KMS-11 (cell line): ENCODE measurements around the gene SOWAHD.

Experiments used
- H2AFZ ChIP-seq: fragments of 200-600 bp; sonication (generic); 2 replicates; pipeline ENCODE4 v1.6.1; 2016; ENCODE audit warnings: antibody characterized with exemption, mixed run types, low read depth
- H3K27ac ChIP-seq: fragments of 200-600 bp; sonication (generic); 2 replicates; pipeline ENCODE4 v1.6.1; 2016; ENCODE audit warnings: mild to moderate bottlenecking, mixed run types
- H3K27me3 ChIP-seq: fragments of 200-600 bp; sonication (generic); 2 replicates; pipeline ENCODE4 v1.6.1; 2017; ENCODE audit warnings: mild to moderate bottlenecking, low read depth, mixed run types, moderate library complexity; ENCODE audit not compliant: insufficient read depth
- H3K36me3 ChIP-seq: fragments of 200-600 bp; sonication (generic); 2 replicates; pipeline ENCODE4 v1.6.1; 2017; ENCODE audit warnings: mild to moderate bottlenecking, mixed run types; ENCODE audit not compliant: insufficient read depth
- H3K4me1 ChIP-seq: fragments of 200-600 bp; sonication (generic); 2 replicates; pipeline ENCODE4 v1.6.1; 2016; ENCODE audit warnings: mild to moderate bottlenecking, low read depth, mixed run types; ENCODE audit not compliant: poor library complexity, severe bottlenecking
- H3K4me2 ChIP-seq: fragments of 200-600 bp; sonication (generic); 2 replicates; pipeline ENCODE4 v1.7.0; 2016; ENCODE audit warnings: mild to moderate bottlenecking, mixed run types
- H3K4me3 ChIP-seq: fragments of 200-600 bp; sonication (generic); IDR thresholded peaks from 2 replicates; pipeline ENCODE4 v1.6.1; 2017; ENCODE audit warnings: low read depth, low read length, mixed read lengths; ENCODE audit not compliant: insufficient read depth
- H3K79me2 ChIP-seq: fragments of 200-600 bp; sonication (generic); 2 replicates; pipeline ENCODE4 v1.6.1; 2016; ENCODE audit warnings: low read depth, mixed run types; ENCODE audit not compliant: insufficient read depth
- H3K9ac ChIP-seq: fragments of 200-600 bp; sonication (generic); 2 replicates; pipeline ENCODE4 v1.6.1; 2016; ENCODE audit warnings: mild to moderate bottlenecking, mixed run types
- H4K20me1 ChIP-seq: fragments of 200-600 bp; sonication (generic); 2 replicates; pipeline ENCODE4 v1.6.1; 2016; ENCODE audit warnings: mild to moderate bottlenecking, mixed run types; ENCODE audit not compliant: insufficient read depth
- CTCF ChIP-seq: fragments of 200-600 bp; sonication (generic); conservative IDR thresholded peaks from 2 replicates; pipeline ENCODE4 v1.6.1; 2017; ENCODE audit warnings: low read depth, mild to moderate bottlenecking, antibody characterized with exemption, low read length, moderate library complexity, mixed read lengths

SOWAHD gene

GRCh38 chrX:119759248-119759766 lies 919 bp downstream of the SOWAHD start:
- Histone ChIP-seq H2AFZ (peak overlapping the region; percentile 71; the same call in 1 of the 2 replicates), H4K20me1 (no peaks in the 10 kb centered on the region), H3K27ac (peak overlapping the region; percentile 100; the same call in 1 of the 2 replicates), H3K9ac (peak overlapping the region; percentile 46; the same call in 1 of the 2 replicates), H3K4me2 (peak overlapping the region; percentile 51), H3K36me3 (no peaks in the 10 kb centered on the region), H3K79me2 (peaks cover 5% of the 10 kb centered on the region; the same call in 1 of the 2 replicates), H3K4me3 (no peak overlapping the region), H3K27me3 (no peaks in the 10 kb centered on the region), H3K4me1 (peaks cover 74% of the 10 kb centered on the region)
- no peak for TF ChIP-seq CTCF

GRCh38 chrX:119760026-119760877 lies 1.9 kb downstream of the SOWAHD start:
- Histone ChIP-seq H2AFZ (no peak overlapping the region), H3K4me3 (no peak overlapping the region), H3K9ac (no peak overlapping the region), H3K4me2 (peak overlapping the region; percentile 51), H3K27me3 (no peaks in the 10 kb centered on the region), H4K20me1 (no peaks in the 10 kb centered on the region), H3K36me3 (no peaks in the 10 kb centered on the region), H3K27ac (no peak overlapping the region), H3K79me2 (peaks cover 5% of the 10 kb centered on the region; the same call in 1 of the 2 replicates), H3K4me1 (peaks cover 72% of the 10 kb centered on the region)
- no peak for TF ChIP-seq CTCF

- peak overlapping the region; percentile 65 for H3K27ac ChIP-seq
- H3K4me2 ChIP-seq, result peak overlapping the region; percentile 72
- no peaks in the 10 kb centered on the region for H4K20me1 ChIP-seq
- peaks cover 5% of the 10 kb centered on the region; the same call in 1 of the 2 replicates for H3K79me2 ChIP-seq
- H3K9ac ChIP-seq, result peak overlapping the region; percentile 11; the same call in 1 of the 2 replicates
- H3K4me1 ChIP-seq, result peaks cover 50% of the 10 kb centered on the region
- H2AFZ ChIP-seq, result peak overlapping the region; percentile 57; the same call in 1 of the 2 replicates
- no peak overlapping the region for H3K4me3 ChIP-seq
- no peak for TF ChIP-seq CTCF
- H3K36me3 ChIP-seq, result no peaks in the 10 kb centered on the region
- no peaks in the 10 kb centered on the region for H3K27me3 ChIP-seq
These were observed 4.3 kb downstream of the SOWAHD start for GRCh38 chrX:119762718-119763117.

GRCh38 chrX:119763181-119763580 lies 4.8 kb downstream of the SOWAHD start:
- Histone ChIP-seq H3K79me2 (peaks cover 5% of the 10 kb centered on the region; the same call in 1 of the 2 replicates), H3K9ac (peak overlapping the region; percentile 11; the same call in 1 of the 2 replicates), H3K27me3 (no peaks in the 10 kb centered on the region), H3K4me3 (no peak overlapping the region), H3K4me2 (peak overlapping the region; percentile 72), H3K27ac (peak overlapping the region; percentile 65), H4K20me1 (no peaks in the 10 kb centered on the region), H3K36me3 (no peaks in the 10 kb centered on the region), H2AFZ (peak overlapping the region; percentile 57), H3K4me1 (peaks cover 46% of the 10 kb centered on the region)
- no peak for TF ChIP-seq CTCF
